Rectal smooth muscle tissue (tissue), 1 donor: ENCODE measurements around the gene PITPNB.

ENCODE experiments used
- H3K27ac ChIP-seq: one replicate; pipeline ENCODE4 v1.7.0; 2013; ENCODE audit warnings: low read depth, low read length, inconsistent platforms
- H3K27me3 ChIP-seq: one replicate; pipeline ENCODE4 v1.7.0; 2013; ENCODE audit warnings: low read length; ENCODE audit not compliant: control insufficient read depth, insufficient read depth
- H3K36me3 ChIP-seq: one replicate; pipeline ENCODE4 v1.7.0; 2013; ENCODE audit warnings: low read length; ENCODE audit not compliant: control insufficient read depth, insufficient read depth
- H3K4me1 ChIP-seq: one replicate; pipeline ENCODE4 v1.7.0; 2013; ENCODE audit warnings: low read length; ENCODE audit not compliant: control insufficient read depth, insufficient read depth
- H3K4me3 ChIP-seq: one replicate; pipeline ENCODE4 v1.7.0; 2013; ENCODE audit warnings: low read length
- H3K9ac ChIP-seq: one replicate; pipeline ENCODE4 v1.7.0; 2013; ENCODE audit warnings: low read length

The PITPNB gene

DNA sequence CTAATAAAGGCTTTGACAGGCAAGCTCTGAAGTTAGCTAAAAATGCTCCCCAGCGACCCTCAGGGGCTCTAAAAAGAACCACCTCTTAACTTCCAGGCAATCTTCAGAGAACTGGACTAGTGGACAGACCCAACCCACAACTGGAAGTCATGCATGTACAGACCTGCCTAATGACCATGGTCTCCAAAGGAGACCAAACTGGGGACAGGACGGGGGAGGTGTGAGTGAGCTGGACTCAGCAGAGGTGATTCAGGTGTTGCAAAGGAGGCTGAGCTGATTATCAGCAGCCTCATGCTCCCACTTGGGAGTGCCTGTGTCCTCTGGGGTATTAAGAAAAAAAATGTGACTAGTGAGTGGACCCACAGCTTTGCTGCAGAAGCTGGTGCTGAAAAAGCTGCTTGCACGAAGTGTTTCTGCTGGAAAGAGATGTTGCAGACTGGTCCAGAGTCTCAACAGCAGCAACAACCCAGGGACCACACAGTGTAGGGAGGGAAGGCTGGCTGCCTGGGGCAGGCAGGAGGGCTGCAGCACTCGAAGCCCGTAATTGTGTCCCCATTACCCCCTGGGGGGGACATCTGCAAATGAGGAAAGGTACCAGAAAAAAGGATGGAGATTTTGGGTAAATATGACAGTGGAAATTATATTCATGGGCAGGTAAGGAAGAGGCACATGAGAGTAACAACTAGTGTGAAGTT, 35.3 kb downstream of the PITPNB start:
- Histone ChIP-seq H3K9ac (no peak overlapping the region), H3K4me3 (no peak overlapping the region), H3K4me1 (peaks cover 62% of the 10 kb centered on the region), H3K27ac (peak overlapping the region; percentile 95), H3K27me3 (no peaks in the 10 kb centered on the region), H3K36me3 (peaks cover 9% of the 10 kb centered on the region)

- Histone ChIP-seq H3K27me3 (no peaks in the 10 kb centered on the region), H3K27ac (peak overlapping the region; percentile 95), H3K36me3 (peaks cover 6% of the 10 kb centered on the region), H3K4me3 (no peak overlapping the region), H3K9ac (no peak overlapping the region), H3K4me1 (peaks cover 73% of the 10 kb centered on the region)
These were observed 36.4 kb downstream of the PITPNB start for GRCh38 chr22:27882507-27883290.

GRCh38 chr22:27881421-27881820, 37.6 kb downstream of the PITPNB start:
- H3K27me3 ChIP-seq = no peaks in the 10 kb centered on the region
- H3K9ac ChIP-seq = no peak overlapping the region
- H3K4me3 ChIP-seq = peak overlapping the region; percentile 4
- peaks cover 6% of the 10 kb centered on the region for H3K36me3 ChIP-seq
- H3K4me1 ChIP-seq = peaks cover 79% of the 10 kb centered on the region
- peak overlapping the region; percentile 95 for H3K27ac ChIP-seq

DNA sequence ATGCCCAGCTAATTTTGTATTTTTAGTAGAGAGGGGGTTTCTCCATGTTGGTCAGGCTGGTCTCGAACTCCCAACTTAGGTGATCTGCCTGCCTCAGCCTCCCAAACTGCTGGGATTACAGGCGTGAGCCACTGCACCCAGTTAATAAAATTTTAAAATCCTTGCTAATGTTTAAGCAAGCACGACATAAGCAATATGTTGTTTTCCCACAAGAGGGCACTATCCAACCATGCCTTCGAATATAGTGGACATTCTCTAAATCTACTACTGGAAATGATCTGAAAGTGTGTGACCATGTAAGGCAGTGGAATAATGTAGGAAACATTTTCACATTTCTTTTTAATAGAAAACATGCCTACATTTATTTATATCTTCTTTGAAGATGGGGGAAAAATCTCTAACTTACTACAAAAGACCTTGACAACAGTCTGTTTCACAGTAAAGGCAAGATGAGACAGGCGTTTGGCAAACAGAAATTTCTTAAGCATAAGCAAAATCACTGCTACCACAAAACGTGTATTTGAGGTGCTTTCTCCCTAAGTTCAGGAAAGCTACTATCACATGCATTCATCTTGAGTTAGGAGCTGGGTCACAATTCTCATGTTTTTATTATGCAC, 38.2 kb downstream of the PITPNB start:
- Histone ChIP-seq H3K9ac (no peak overlapping the region), H3K36me3 (peaks cover 6% of the 10 kb centered on the region), H3K4me1 (peaks cover 76% of the 10 kb centered on the region), H3K27me3 (no peaks in the 10 kb centered on the region), H3K27ac (peak overlapping the region; percentile 95), H3K4me3 (peak overlapping the region; percentile 4)

DNA sequence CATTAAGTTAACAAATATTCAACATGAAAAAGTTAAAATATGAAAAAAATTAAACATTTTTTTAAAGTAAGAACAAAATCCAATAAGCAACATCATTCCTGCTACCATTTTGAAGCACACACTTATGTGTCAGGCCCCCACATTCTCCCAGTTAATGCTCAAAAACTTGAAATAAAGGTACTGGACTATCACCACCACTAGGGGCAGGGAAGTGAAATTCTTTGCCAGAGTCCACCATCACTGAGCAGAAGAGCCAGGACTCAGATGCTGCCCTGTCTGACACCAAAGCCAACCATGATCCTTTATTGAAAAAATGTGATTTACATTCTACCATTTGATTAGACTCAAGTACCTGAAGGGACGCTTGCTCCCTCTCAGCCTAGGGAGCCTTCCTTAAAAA, 39.1 kb downstream of the PITPNB start:
- H3K27ac ChIP-seq = peak overlapping the region; percentile 95

GRCh38 chr22:27878541-27878940, 40.5 kb downstream of the PITPNB start:
- no peak overlapping the region for H3K9ac ChIP-seq
- H3K4me3 ChIP-seq = no peak overlapping the region
- no peaks in the 10 kb centered on the region for H3K36me3 ChIP-seq
- H3K4me1 ChIP-seq = peaks cover 85% of the 10 kb centered on the region
- no peaks in the 10 kb centered on the region for H3K27me3 ChIP-seq
- peak overlapping the region; percentile 65 for H3K27ac ChIP-seq

More for the DNA sequence above, 39.1 kb downstream of the PITPNB start:
- Histone ChIP-seq H3K9ac (no peak overlapping the region), H3K27me3 (no peaks in the 10 kb centered on the region), H3K4me1 (peaks cover 82% of the 10 kb centered on the region), H3K4me3 (no peak overlapping the region), H3K36me3 (peaks cover 4% of the 10 kb centered on the region)

GRCh38 chr22:27877501-27877900, 41.6 kb downstream of the PITPNB start:
- Histone ChIP-seq H3K27me3 (no peaks in the 10 kb centered on the region), H3K4me3 (no peak overlapping the region), H3K36me3 (no peaks in the 10 kb centered on the region), H3K4me1 (peaks cover 80% of the 10 kb centered on the region), H3K9ac (no peak overlapping the region), H3K27ac (peak overlapping the region; percentile 72)

- H3K4me3 ChIP-seq = no peak overlapping the region
- H3K9ac ChIP-seq = no peak overlapping the region
- H3K4me1 ChIP-seq = peaks cover 75% of the 10 kb centered on the region
- H3K27ac ChIP-seq = peak overlapping the region; percentile 46
- H3K27me3 ChIP-seq = no peaks in the 10 kb centered on the region
- no peaks in the 10 kb centered on the region for H3K36me3 ChIP-seq
These were observed 42.4 kb downstream of the PITPNB start for GRCh38 chr22:27876684-27877083.

DNA sequence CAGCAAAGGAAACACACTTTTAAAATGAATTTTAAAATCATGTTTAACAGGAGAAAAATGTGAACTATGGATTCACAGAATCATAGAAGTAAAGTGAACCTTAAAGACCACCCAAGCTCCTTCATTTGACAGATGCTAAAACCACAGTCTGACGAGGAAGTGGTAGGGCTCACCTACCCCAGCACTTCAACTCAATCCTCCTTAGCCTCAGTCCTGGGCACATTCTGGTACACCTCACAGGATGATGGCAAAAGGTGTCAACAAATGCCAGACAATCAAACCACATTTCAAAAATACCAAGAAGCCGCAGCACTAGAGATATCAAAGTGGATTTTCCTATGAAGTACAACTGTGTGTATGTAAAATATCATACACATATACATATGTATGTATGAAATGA, 43.1 kb downstream of the PITPNB start:
- no peak overlapping the region for H3K9ac ChIP-seq
- no peak overlapping the region for H3K4me3 ChIP-seq
- H3K27me3 ChIP-seq = no peaks in the 10 kb centered on the region
- peaks cover 70% of the 10 kb centered on the region for H3K4me1 ChIP-seq
- H3K27ac ChIP-seq = peak overlapping the region; percentile 38
- no peaks in the 10 kb centered on the region for H3K36me3 ChIP-seq

- Histone ChIP-seq H3K36me3 (no peaks in the 10 kb centered on the region), H3K27me3 (no peaks in the 10 kb centered on the region), H3K4me3 (no peak overlapping the region), H3K27ac (peak overlapping the region; percentile 70), H3K9ac (no peak overlapping the region), H3K4me1 (peaks cover 58% of the 10 kb centered on the region)
These were observed 44.3 kb downstream of the PITPNB start for GRCh38 chr22:27874764-27875163.

- H3K9ac ChIP-seq = no peak overlapping the region
- peaks cover 56% of the 10 kb centered on the region for H3K4me1 ChIP-seq
- H3K36me3 ChIP-seq = no peaks in the 10 kb centered on the region
- H3K27ac ChIP-seq = peak overlapping the region; percentile 70
- H3K4me3 ChIP-seq = no peak overlapping the region
- no peaks in the 10 kb centered on the region for H3K27me3 ChIP-seq
These were observed 44.9 kb downstream of the PITPNB start for GRCh38 chr22:27874185-27874584.

DNA sequence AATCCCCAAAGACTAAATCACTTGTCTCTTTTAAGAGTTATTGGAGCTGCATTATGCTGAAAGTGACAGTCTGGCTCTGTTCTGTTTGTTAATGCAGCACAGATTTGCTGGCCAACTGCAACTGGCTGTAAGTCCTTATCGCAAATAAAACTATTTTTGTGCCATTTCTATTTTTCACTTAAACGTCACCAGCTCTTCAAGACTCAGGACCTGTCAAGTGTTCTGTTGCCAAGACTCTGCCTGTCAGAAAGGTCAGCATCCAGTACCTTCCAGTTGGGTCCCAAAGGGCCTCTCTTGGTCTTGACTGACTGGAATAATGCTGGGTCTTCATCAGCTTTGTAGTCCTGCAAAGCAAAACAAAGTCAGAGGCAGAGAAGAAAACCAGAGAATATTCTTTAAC, 45.6 kb downstream of the PITPNB start:
- Histone ChIP-seq H3K36me3 (no peaks in the 10 kb centered on the region), H3K4me3 (no peak overlapping the region), H3K9ac (no peak overlapping the region), H3K4me1 (peaks cover 49% of the 10 kb centered on the region), H3K27me3 (no peaks in the 10 kb centered on the region), H3K27ac (peak overlapping the region; percentile 70)
